Retinal pigment epithelial cell (primary cell): ENCODE results near the gene ASB7.
"Not testable (repeated sequence)": the region's sequence is repeated elsewhere in the genome, so short reads cannot be mapped to it uniquely, and the experiment has no call there.

ENCODE experiments used
- DNase-seq: peaks from one replicate; pipeline ENCODE4 v3.0.0-alpha.2; 2010; ENCODE audit warnings: low read depth
- H3K4me3 ChIP-seq: 2 replicates; pipeline ENCODE4 v1.5.1; 2011; ENCODE audit warnings: mild to moderate bottlenecking, low read length, control low read depth, moderate library complexity
- TF ChIP-seq, protein P1 (sequence below): conservative IDR thresholded peaks from 2 replicates; pipeline ENCODE4 v1.5.1; 2011; ENCODE audit warnings: low read depth, low read length, control low read depth, inconsistent platforms

ASB7 gene

DNA sequence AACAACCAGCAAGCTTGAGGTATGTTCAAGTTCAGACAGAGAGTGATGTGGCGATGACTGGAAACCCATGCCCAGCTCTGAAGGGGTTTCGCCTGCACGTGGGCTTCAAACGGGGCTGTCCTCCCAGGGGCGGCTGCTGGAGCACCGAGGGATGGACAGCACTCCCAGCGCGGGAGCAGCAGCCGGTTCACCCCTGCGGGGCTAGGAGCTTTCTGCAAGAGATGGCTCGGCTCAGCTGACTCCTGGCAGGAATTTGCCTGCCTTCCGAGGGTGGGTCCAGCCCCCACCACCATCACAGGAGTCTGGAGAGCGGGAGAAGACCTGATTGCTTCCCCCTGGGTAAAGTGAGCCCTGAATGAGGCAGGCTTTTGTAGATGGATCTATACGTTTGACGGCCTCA lies 66.9 kb downstream of the ASB7 start:
- TF ChIP-seq, protein P1, sequence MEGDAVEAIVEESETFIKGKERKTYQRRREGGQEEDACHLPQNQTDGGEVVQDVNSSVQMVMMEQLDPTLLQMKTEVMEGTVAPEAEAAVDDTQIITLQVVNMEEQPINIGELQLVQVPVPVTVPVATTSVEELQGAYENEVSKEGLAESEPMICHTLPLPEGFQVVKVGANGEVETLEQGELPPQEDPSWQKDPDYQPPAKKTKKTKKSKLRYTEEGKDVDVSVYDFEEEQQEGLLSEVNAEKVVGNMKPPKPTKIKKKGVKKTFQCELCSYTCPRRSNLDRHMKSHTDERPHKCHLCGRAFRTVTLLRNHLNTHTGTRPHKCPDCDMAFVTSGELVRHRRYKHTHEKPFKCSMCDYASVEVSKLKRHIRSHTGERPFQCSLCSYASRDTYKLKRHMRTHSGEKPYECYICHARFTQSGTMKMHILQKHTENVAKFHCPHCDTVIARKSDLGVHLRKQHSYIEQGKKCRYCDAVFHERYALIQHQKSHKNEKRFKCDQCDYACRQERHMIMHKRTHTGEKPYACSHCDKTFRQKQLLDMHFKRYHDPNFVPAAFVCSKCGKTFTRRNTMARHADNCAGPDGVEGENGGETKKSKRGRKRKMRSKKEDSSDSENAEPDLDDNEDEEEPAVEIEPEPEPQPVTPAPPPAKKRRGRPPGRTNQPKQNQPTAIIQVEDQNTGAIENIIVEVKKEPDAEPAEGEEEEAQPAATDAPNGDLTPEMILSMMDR: no peak
- DNase-seq: no peak
- no peak overlapping the region for H3K4me3 ChIP-seq

DNA sequence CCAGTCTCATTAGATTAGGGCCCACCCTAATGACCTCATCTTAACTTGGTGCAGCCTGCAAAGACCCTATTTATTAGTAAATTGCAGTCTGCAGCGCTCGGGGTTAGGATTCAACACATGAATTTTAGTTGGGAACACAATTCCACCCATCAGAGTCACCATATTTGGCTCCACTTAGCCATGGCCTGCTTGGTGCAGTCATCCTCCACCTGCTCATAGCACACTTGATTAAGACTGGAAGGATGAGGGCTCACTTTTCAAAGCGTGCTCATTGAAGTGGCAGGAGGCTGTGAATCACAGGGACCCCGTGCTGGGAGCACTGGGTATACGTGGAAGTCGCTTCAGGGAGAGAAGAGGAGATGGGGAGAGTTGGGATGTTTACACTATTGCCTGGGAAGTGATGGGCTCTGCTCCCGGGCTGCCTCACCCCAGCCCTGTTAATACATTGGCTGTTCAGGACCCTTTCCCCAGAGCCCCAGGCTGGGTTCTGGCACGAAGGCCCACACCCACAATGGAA lies 68.2 kb downstream of the ASB7 start:
- H3K4me3 ChIP-seq: no peak overlapping the region
- no peak for DNase-seq
- TF ChIP-seq, protein P1: no peak

DNA sequence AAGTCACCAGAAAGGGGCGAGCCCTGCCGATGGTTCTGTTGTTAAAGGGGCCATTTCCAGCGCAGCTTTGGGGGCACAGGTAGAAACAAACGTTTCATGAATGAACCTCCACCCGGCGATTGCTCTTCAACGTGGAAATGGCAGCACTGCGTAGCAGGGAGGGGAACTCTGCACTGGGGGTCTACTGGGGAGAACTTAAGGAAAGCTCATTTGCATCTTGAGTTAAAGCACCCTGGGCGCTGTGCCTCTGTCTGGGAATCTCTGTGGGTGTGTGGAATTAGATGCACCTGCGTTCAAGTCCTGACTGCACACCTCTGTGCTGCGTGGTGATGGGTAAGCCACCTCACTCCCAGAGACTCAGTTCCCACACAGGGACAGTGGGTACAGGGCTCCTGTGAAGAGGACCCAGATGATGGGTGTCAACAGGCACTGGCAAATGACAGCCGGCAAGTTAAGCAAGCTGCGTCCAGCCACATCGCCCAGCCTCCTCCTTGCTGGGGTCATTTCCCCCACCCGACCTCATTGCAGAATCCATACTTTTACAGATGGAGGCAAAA lies 68.8 kb downstream of the ASB7 start:
- H3K4me3 ChIP-seq: no peak overlapping the region
- TF ChIP-seq, protein P1: no peak
- no peak for DNase-seq

DNA sequence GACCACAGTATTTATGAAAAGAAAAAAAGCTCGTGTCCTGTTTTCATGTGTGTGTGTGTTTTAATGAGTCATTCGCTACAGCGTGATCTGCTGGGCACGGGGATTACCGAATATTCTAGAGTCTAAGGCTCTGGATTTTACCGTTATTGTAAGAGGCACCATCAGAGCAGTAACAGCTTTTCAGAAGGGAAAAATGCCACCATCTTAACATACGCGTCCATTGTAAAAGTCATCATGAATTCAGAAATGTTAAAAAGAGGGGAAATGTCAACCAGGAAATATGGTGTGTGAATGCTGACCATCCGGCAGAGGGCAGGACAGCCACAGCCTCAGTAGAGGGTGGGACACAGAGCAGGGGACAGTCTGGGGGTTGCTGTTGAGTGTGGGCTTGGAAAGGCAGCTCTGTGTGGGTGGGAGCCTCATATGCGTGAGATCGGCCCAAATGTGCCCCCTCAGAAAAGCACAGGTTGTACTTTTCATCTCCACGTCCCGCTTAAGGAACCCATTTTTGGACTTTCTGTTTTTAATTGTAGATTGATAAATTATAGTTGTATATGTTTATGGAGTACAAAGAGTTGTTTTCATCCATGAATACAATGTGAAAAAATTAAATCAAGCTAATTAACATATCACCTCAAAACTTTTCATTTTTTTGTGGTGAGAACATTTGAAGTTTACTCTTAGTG lies 69.6 kb downstream of the ASB7 start:
- DNase-seq: no peak
- TF ChIP-seq, protein P1: peak; percentile 80

DNA sequence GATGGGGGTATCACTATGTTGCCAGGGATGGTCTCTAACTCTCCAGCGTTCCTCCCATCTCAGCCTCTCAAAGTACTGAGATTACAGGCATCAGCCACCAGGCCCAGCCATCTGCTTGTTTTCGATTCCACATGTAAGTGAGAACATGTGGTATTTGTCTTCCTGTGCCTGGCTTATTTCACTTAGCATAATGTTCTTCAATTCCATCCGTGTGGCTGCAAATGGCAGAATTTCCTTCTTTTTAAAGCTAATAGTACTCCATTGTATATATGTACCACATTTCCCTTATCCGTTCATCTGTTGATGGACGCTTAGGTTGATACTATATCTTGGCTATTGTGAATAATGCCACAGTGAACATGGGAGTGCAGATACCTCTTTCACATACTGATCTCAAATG lies 70.6 kb downstream of the ASB7 start:
- TF ChIP-seq, protein P1: no peak
- DNase-seq: no peak
- no peak overlapping the region for H3K4me3 ChIP-seq

More for the DNA sequence above, 69.6 kb downstream of the ASB7 start:
- peak overlapping the region; percentile 22 for H3K4me3 ChIP-seq

DNA sequence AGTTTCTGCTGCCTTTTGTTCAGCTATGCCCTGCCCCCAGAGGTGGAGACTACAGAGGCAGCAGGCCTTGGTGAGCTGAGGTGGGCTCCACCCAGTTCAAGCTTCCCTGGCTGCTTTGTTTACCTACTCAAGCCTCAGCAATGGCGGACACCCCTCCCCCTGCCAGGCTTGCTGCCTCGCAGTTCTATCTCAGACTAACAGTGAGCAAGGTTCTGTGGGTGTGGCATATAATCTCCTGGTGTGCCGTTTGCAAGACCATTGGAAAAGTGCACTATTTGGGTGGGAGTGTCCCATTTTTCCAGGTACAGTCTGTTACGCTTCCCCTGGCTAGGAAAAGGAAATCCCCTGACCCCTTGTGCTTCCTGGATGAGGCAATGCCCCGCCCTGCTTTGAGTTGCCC lies 76.8 kb downstream of the ASB7 start:
- H3K4me3 ChIP-seq: not testable (repeated sequence)

DNA sequence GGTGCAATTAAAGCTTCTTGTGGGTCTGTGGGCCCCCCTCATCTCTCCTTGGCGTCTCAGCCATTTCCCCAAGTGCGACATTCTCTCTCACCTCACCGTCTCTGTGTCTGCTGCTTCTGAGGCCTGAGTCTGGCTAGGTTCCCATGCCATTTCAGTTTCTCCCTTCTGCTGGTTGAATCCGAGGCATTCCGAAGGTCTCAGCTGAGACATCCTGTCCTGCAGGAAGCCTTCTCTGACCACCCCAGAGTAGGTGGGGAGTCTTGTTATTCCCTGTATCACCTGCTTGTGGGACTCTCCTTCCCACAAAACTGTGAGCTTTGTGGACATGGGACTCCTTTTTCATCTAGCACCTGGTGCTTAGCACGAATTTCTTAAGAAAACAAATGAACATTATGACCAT lies 78.3 kb downstream of the ASB7 start:
- no peak for DNase-seq
- TF ChIP-seq, protein P1: no peak
- no peak overlapping the region for H3K4me3 ChIP-seq

More for the DNA sequence above, 76.8 kb downstream of the ASB7 start:
- not testable (repeated sequence) for DNase-seq
